Upper lobe of left lung (tissue), 4 donors: ENCODE measurements around the gene PTH2.

ENCODE experiments used
- POLR2A ChIP-seq, 4 donors: fragments of 450-650 bp; IDR thresholded peaks; one replicate each; pipeline ENCODE4 v1.5.1; 2016 to 2017; ENCODE audit warnings: antibody characterized with exemption in 4 of 4, mild to moderate bottlenecking in 2 of 4
- POLR2AphosphoS5 ChIP-seq, 2 donors: sonication (generic); formaldehyde crosslinking; IDR thresholded peaks; one replicate each; pipeline ENCODE4 v1.5.1; 2017; ENCODE audit warnings: antibody characterized with exemption in 2 of 2
- TF ChIP-seq, protein P1 (sequence below), 6 experiments: fragments of 450-650 bp in 4 of 6; fragments of 200-600 bp in 2 of 6; sonication (generic) in 2 of 6; IDR thresholded peaks; one replicate each; pipeline ENCODE4 v1.5.1; 2016 to 2019; ENCODE audit warnings: antibody characterized with exemption in 6 of 6

DNA sequence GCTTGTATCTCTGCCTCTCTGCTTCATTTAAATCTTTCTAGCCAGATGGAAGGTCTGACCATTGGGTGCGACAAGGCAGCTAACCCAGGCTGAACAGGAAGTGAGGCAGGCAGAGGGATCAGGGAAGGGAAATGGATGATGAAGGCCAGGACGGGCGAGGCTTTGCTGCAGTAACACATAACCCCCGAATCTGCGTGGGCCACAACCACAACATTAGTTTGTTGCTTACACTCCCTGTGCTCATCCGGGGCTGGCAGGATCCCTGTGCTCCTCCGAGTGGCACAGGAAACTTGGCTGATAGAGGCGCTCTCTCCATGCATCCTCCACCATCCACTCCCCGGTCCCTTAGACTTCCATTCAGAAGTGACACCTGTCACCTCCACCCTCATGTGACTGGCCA, 49.7 kb upstream of the PTH2 start:
- TF ChIP-seq, protein P1, sequence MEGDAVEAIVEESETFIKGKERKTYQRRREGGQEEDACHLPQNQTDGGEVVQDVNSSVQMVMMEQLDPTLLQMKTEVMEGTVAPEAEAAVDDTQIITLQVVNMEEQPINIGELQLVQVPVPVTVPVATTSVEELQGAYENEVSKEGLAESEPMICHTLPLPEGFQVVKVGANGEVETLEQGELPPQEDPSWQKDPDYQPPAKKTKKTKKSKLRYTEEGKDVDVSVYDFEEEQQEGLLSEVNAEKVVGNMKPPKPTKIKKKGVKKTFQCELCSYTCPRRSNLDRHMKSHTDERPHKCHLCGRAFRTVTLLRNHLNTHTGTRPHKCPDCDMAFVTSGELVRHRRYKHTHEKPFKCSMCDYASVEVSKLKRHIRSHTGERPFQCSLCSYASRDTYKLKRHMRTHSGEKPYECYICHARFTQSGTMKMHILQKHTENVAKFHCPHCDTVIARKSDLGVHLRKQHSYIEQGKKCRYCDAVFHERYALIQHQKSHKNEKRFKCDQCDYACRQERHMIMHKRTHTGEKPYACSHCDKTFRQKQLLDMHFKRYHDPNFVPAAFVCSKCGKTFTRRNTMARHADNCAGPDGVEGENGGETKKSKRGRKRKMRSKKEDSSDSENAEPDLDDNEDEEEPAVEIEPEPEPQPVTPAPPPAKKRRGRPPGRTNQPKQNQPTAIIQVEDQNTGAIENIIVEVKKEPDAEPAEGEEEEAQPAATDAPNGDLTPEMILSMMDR (IDR thresholded peaks at IDR 0.05), result no peak
- no peak for TF ChIP-seq POLR2A (IDR thresholded peaks at IDR 0.05)
- TF ChIP-seq POLR2AphosphoS5 (IDR thresholded peaks at IDR 0.05), result no peak
